GM23248 (cell line): Measurements from ENCODE around the gene RIC3.

Experiments
- EZH2 ChIP-seq: fragments of 200-600 bp; sonication (generic); IDR thresholded peaks from 2 replicates; pipeline ENCODE4 v1.6.1; 2018; ENCODE audit warnings: antibody characterized with exemption, mild to moderate bottlenecking; ENCODE audit not compliant: insufficient read depth, poor library complexity, severe bottlenecking
- EZH2phosphoT487 ChIP-seq: fragments of 200-600 bp; sonication (generic); IDR thresholded peaks from 2 replicates; pipeline ENCODE4 v1.6.1; 2018; ENCODE audit warnings: antibody characterized with exemption, moderate library complexity, mild to moderate bottlenecking, low read depth; ENCODE audit not compliant: insufficient read depth

GRCh38 chr11:8177136-8177535, 8.3 kb upstream of the RIC3 start:
- TF ChIP-seq EZH2, result no peak
- TF ChIP-seq EZH2phosphoT487, result no peak
